Stimulated activated effector memory CD8-positive, alpha-beta T cell treated with anti-CD3 and anti-CD28 coated beads, Interleukin-12 subunit alpha, Interleukin-12 subunit beta, amount 100 ng/mL, for 72 hours (primary cell): ENCODE data around the gene TEX261.

Experiments used
- ATAC-seq: fragments of 150-1000 bp; cut with Tn5 transposase; 2 replicates; pipeline ENCODE4 v1.10.0; 2021
- DNase-seq, 2 donors: peaks; one replicate each; pipeline ENCODE4 v3.0.0; 2021 to 2022; ENCODE audit warnings: low spot score in 2 of 2
- H3K27ac Mint-ChIP-seq: one replicate; pipeline ENCODE4 v1.8.0; 2022; ENCODE audit warnings: mild to moderate bottlenecking, mixed read lengths
- H3K36me3 Mint-ChIP-seq: one replicate; pipeline ENCODE4 v1.8.0; 2022; ENCODE audit warnings: mild to moderate bottlenecking, mixed read lengths
- H3K4me1 Mint-ChIP-seq: one replicate; pipeline ENCODE4 v1.8.0; 2022; ENCODE audit warnings: mixed read lengths
- H3K4me3 Mint-ChIP-seq: one replicate; pipeline ENCODE4 v1.8.0; 2022; ENCODE audit warnings: mild to moderate bottlenecking, mixed read lengths
- H3K9me3 Mint-ChIP-seq: one replicate; pipeline ENCODE4 v1.8.0; 2022; ENCODE audit warnings: mixed read lengths

Gene TEX261

DNA sequence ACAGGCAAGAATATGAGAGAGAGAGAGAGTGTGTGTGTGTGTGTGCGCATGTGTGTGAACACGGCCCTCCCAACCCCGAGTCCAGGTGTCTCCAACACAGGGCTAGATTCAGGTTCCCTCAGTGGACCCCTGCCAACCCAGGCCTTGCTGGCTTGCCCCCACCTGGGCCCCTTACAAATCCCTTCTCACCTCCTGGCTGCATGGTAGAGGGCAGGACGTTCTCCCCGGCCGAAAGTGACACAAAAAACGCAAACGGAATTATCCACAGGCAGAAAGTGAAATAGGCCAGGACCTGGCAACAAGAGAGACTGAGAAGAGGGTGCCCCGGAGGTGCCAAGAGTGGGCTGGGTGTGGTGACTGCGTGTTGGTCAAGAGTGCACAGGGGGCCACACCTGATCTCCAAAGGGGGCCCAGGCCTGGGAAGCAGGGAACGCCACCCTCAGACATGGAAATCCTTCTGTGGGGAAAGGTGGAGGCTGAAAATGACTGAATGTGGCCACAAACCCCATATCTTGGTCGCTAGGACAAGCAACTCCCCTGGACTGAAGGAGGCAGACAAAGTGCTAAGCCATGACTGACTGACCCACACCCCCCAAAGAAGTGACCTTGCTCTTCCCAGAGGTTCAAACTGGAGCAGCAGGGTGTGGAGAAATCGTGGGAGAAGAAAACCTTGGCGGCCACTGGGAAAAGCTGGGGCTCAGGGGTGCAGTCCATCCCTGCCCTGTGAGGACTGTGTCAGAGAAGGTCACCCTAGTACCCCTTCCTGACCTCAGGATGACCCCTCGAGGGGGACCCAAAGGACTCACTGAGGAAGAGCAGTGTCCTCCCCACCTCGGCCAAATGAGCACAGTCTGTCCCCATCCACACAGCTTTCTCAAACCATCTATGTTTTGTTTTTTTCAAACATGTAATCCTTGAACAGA is 5.7 kb downstream of the TEX261 start:
- ATAC-seq (no peak), DNase-seq (peak in 1 of 2 donors; percentile 44)
- no peaks in the 10 kb centered on the region for H3K9me3 Mint-ChIP-seq
- peaks cover 49% of the 10 kb centered on the region for H3K4me1 Mint-ChIP-seq
- peaks cover 80% of the 10 kb centered on the region for H3K36me3 Mint-ChIP-seq
- no peak overlapping the region for H3K4me3 Mint-ChIP-seq
- peak overlapping the region; percentile 60 for H3K27ac Mint-ChIP-seq

DNA sequence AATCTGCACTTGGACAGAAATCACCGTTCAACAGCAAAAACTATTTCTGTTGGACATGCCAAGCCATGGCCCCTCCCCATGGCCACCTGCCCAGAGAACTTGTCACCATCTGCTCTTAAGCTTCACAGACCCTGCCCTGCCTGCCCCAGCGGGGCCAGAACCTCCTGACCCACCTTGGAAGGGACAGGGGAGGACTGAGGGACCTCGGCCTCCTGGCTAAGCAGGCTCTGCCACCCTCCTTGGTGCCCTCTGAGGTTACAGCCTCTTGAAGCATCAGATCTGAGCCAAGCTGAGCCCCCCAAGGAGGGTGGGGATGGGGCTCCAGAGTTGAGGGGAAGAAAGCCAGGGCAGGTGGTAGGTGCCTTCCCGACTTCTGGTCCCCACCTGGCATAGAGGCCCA is 6.5 kb downstream of the TEX261 start:
- ATAC-seq (no peak), DNase-seq (peak in 1 of 2 donors; percentile 38)
- H3K9me3 Mint-ChIP-seq, result no peaks in the 10 kb centered on the region
- no peak overlapping the region for H3K4me3 Mint-ChIP-seq
- H3K27ac Mint-ChIP-seq, result peak overlapping the region; percentile 72
- H3K4me1 Mint-ChIP-seq, result peaks cover 41% of the 10 kb centered on the region
- H3K36me3 Mint-ChIP-seq, result peaks cover 71% of the 10 kb centered on the region

DNA sequence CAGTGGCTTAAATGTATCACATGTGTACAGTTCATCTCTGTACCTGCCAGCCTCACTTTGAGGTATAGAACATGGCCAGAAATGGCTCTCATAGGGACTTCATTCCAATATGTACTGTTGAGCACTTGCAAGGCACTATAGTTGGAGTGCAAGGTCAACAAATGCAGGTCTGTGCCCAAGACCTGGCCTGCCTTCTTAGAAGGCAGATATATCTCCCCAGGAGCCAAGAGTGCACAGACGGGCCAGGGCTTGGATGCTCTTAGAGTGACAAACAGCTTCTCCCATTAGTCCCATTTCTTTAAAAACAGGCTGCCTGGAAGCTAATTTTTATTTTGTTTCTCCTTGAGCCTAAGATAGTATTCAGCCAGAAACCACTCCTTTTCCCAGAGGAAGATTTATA is 7.3 kb downstream of the TEX261 start:
- peaks cover 65% of the 10 kb centered on the region for H3K36me3 Mint-ChIP-seq
- peaks cover 35% of the 10 kb centered on the region for H3K4me1 Mint-ChIP-seq

DNA sequence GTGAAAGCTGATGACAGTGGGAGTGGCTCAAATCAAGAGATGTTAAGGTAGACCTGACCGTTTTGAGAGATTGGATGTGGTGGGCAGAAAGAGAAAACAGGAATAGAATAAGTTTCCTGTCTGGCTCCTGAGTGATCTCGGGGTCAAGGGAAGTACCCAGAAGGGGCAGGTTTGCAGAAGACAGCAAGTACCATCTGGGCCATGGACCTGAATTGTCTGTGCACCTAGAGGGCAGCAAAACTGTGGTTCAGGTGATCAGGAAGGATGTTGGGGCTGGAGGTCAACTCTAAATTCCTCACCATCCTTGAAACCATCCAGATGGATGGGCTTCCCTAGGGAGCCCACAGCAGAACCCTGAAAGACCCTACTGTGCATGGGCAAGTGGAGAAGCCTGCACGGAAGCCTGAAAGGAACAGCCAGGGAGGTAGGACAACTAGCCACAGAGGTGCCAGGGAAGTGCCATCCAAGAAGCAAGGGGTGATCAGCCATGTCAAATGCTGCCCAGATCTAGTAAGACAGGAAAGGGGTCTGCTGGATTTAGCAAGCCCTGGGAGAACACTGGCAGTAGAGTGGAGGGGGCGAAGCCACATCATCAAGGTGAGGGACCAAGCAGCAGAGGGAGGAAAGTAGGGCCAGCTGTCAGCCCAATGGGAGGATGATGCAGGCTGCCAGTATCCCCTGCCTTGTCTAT is 8.0 kb downstream of the TEX261 start:
- Mint-ChIP-seq H3K36me3 (peaks cover 58% of the 10 kb centered on the region), H3K9me3 (no peaks in the 10 kb centered on the region), H3K4me1 (peaks cover 32% of the 10 kb centered on the region), H3K4me3 (no peak overlapping the region), H3K27ac (peak overlapping the region; percentile 72)
- DNase-seq (peak in 1 of 2 donors; percentile 35), ATAC-seq (no peak)

More for the DNA sequence above, 7.3 kb downstream of the TEX261 start:
- peak overlapping the region; percentile 72 for H3K27ac Mint-ChIP-seq
- DNase-seq (peak in 1 of 2 donors; percentile 37), ATAC-seq (no peak)
- H3K9me3 Mint-ChIP-seq, result no peaks in the 10 kb centered on the region
- H3K4me3 Mint-ChIP-seq, result no peak overlapping the region

DNA sequence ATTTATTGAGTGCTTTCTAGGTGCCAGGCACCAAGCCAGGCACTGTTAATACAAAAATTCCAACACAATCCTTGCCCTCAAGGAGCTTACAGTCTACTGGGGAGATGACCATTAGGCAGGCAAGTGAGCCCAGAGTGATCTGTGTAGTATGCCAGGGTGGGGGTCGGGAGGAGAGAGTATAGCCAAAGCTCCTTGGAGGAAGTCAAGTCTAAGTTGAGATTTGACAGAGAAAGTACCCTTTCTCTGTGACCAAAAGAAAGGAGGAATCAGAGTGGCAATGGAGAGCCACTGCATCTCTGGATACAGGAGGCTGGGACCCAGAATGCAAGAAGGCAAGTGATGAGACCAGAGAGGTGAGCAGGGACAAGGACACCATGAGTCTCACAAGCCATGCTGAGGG is 8.7 kb downstream of the TEX261 start:
- peak overlapping the region; percentile 72 for H3K27ac Mint-ChIP-seq
- ATAC-seq, result no peak

DNA sequence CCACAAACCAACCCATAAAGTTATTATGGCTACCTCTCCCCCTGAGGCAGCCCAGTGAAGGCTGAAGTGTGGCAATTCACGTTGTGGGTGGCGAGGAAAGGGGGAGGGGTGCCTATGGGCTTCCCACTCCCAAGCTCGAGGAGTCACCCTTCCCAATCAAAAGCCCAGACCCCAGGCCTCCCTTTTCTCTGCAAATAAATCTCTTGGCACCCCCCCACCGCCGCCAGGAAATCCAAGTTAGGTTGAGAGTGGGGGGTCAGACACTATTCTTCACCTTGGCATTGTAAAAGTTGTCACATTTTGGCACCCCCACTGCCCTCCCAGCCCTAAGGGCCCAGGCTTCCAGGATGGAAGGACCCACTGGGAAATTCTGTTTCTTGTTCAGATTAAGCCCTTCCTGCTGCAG is 9.4 kb downstream of the TEX261 start:
- Mint-ChIP-seq H3K4me3 (no peak overlapping the region), H3K36me3 (peaks cover 45% of the 10 kb centered on the region), H3K27ac (peak overlapping the region; percentile 72), H3K4me1 (peaks cover 28% of the 10 kb centered on the region), H3K9me3 (no peaks in the 10 kb centered on the region)
- ATAC-seq (no peak), DNase-seq (no peak)

More for the DNA sequence above, 8.7 kb downstream of the TEX261 start:
- no peak overlapping the region for H3K4me3 Mint-ChIP-seq
- H3K36me3 Mint-ChIP-seq, result peaks cover 51% of the 10 kb centered on the region
- DNase-seq, result no peak
- peaks cover 28% of the 10 kb centered on the region for H3K4me1 Mint-ChIP-seq
- H3K9me3 Mint-ChIP-seq, result no peaks in the 10 kb centered on the region

DNA sequence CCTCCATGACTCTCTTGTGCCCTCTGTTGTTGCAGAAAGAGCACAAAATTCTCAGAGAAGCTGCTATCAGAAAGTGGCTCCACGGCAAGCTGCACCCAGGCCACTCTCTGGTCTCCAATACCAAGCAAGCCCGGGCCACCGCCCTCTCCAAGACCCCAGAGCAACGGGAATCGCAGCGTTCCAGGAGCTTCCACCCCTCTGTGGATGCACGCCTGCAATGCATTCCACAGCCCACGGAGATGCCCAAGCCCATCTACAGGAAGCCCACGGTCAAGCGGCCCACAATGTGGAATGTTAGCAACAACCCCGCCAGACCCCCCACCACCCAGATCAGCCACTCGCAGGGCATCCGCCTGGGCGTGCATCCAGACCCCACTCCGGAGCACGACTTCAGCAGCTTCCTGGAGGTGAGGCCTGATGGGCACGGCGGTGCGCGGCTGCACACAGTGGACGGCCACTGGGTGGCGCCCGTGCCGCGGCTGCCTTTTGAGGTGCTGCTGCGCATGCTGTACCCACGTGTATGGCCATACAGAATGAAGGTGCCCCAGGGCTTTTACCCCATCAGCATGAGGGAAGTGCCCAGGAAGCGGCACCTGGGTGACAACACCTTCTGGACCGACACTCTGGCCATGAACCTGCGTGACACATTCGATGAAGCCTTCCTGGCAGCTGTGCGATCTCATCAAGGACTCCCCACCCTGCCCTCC is 9.9 kb downstream of the TEX261 start:
- Mint-ChIP-seq H3K4me1 (peaks cover 28% of the 10 kb centered on the region), H3K36me3 (peaks cover 39% of the 10 kb centered on the region), H3K9me3 (no peaks in the 10 kb centered on the region), H3K27ac (no peak overlapping the region), H3K4me3 (no peak overlapping the region)
- DNase-seq, result peak; percentile 78 to 88
- peak; percentile 95 for ATAC-seq

DNA sequence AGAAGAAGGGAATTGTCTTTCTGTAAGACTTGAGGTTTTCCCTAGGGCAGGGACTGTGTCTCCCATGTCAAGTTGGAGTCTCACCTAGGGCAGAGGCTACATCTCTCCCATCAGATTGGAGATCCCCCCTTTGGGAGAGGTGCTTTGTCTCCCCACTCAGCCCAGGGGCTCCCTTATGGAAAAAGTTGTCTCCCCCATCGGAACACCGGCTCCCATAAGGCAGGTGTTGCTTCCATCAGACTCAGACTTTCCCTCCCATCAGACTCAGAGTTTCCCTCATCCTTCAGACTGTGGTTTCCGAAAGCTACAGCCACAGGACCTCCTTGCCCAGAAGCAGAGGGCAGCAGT is 10.5 kb downstream of the TEX261 start:
- no peak for DNase-seq
- Mint-ChIP-seq H3K4me3 (no peak overlapping the region), H3K4me1 (peaks cover 28% of the 10 kb centered on the region), H3K27ac (no peak overlapping the region), H3K36me3 (peaks cover 34% of the 10 kb centered on the region), H3K9me3 (no peaks in the 10 kb centered on the region)
- no peak for ATAC-seq

DNA sequence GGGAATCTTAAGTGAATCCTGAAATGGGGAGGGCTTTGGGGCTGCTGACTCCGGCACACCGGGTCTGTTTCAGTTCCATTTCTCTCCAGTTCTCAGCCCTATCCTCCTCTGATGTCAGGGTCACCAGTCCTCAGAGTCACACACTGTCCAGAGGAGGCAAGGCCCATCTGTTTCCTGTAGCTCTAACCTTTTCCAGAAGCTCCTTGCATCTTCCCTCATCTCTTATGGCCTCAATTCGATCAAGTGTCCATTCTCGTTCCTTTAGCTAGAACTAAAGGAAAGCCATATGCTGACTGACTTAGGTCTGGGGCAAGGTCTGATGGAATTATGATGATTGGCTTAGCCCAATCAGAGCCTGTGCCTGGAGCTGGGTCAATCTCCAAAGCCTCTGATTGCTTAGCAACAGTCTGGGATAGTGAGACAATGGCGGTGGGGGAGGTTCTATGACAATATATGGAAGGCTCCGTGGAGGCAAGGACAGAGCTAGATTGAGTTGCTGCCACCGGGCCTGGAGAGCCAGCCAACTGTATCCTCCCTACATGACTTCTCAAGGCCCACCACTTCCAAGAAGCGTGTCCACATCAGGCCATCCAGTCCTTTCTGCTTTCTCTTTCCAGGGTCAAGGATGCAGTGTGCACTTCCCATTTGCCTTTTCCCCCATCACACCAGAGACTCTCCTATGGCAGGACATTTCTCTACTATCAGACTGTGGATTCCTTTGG is 11.0 kb downstream of the TEX261 start:
- DNase-seq, result no peak
- Mint-ChIP-seq H3K27ac (no peak overlapping the region), H3K4me1 (peaks cover 28% of the 10 kb centered on the region), H3K9me3 (no peaks in the 10 kb centered on the region), H3K36me3 (peaks cover 28% of the 10 kb centered on the region), H3K4me3 (no peak overlapping the region)
- ATAC-seq, result no peak

DNA sequence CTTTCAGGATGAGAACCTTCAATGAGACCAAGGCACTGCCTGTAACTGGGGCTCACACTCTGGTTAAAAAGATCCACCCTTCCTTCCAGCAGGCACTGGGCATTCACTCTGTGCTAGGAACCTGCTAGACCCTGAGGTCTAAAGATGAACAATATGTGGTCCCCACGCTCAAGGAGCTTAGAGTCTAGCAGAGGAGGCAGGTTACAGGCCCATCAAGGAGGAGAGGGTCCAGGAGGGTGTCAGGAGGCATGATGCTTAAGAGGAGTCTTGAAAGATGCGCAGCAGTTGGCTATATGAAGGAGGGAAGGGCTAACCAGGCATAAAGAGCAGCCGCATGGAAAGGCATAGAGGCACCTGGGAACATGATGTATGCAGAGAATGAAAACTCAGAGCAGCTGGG is 11.7 kb downstream of the TEX261 start:
- H3K36me3 Mint-ChIP-seq, result peaks cover 21% of the 10 kb centered on the region
- H3K27ac Mint-ChIP-seq, result no peak overlapping the region
- H3K4me1 Mint-ChIP-seq, result peaks cover 31% of the 10 kb centered on the region
- no peaks in the 10 kb centered on the region for H3K9me3 Mint-ChIP-seq
- ATAC-seq (no peak), DNase-seq (no peak)
- no peak overlapping the region for H3K4me3 Mint-ChIP-seq

DNA sequence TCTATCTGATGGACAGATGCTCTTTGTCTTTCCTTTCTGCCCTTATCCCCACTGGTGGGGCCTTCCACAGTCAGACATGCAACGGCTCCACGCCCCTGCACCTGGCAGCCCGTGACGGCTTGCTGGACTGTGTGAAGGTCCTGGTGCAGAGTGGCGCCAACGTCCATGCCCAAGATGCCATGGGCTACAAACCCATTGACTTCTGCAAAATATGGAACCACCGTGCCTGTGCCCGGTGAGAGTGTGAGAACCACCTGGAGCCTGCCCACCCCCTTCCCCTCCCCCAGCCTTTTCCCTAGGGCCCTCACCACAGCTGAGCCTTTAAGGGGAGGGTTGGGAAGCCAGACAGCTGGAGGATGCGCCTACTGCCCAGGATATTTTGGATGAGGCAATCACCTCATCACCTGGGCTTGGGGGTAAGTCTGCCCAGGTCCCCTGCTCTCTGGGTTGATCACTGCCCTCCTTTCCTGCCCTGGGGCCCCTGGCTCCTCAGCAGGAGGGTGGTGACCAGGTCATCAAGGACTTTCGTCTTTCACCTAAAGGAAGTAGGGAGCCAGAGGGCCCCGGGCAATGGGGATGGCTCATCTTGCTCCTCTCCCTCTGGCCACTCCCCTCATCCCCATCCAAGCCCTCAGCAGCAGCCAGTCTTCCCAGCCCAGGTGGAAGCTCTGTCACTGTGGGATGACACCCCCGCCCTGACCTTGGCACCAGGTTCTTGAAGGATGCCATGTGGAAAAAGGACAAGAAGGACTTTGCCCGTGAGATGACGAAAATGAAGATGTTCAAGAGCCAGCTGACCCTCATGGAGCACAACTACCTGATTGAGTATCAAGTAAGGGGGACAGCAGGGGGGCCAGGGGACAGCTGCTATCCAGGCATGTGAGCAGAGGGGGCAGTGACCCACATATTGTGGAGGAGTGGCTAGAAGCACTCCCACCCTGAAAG is 12.5 kb downstream of the TEX261 start:
- Mint-ChIP-seq H3K36me3 (peaks cover 13% of the 10 kb centered on the region), H3K9me3 (no peaks in the 10 kb centered on the region), H3K4me3 (no peak overlapping the region), H3K4me1 (peaks cover 40% of the 10 kb centered on the region), H3K27ac (no peak overlapping the region)
- ATAC-seq (no peak), DNase-seq (no peak)

DNA sequence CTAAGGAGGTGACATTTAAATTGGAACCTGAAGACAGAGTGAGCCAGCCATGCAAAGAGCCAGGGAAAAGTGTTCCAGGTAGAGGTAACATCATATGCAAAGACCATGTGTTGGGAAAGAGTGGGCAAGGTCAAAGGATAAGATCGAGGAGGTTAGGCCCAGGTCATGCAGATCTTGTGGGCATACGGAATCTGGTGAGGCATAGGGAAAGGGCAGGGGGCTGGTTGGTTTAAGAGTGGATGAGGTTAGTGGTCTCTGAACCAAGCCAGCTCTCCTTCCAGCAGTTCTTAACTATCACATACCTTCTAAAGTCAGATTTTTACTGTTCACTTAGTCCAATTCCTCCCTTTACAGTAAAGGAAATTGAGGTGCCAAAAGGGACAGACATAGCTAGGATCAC is 13.3 kb downstream of the TEX261 start:
- no peaks in the 10 kb centered on the region for H3K9me3 Mint-ChIP-seq
- ATAC-seq (no peak), DNase-seq (no peak)
- H3K4me3 Mint-ChIP-seq, result no peak overlapping the region
- H3K4me1 Mint-ChIP-seq, result peaks cover 40% of the 10 kb centered on the region
- H3K27ac Mint-ChIP-seq, result no peak overlapping the region
- H3K36me3 Mint-ChIP-seq, result peaks cover 7% of the 10 kb centered on the region

DNA sequence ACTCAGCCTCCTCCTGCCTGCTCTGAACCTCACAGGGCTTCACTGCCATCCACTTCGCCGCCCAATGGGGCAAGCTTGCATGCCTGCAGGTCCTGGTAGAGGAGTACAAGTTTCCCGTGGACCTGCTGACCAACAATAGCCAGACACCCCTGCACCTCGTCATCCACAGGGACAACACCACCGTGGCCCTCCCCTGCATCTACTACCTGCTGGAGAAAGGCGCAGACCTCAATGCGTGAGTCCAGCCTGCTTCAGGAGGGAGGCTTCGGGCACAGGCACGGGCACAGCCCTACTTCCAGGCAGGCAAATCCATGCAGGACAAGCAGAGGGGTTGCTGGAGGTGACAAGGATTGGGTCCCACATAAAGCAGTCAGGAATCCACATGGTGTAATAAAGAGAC is 15.0 kb downstream of the TEX261 start:
- ATAC-seq (no peak), DNase-seq (no peak)
- H3K4me1 Mint-ChIP-seq, result peaks cover 24% of the 10 kb centered on the region
- H3K4me3 Mint-ChIP-seq, result no peak overlapping the region
- H3K27ac Mint-ChIP-seq, result no peak overlapping the region
- H3K36me3 Mint-ChIP-seq, result no peaks in the 10 kb centered on the region
- no peaks in the 10 kb centered on the region for H3K9me3 Mint-ChIP-seq

DNA sequence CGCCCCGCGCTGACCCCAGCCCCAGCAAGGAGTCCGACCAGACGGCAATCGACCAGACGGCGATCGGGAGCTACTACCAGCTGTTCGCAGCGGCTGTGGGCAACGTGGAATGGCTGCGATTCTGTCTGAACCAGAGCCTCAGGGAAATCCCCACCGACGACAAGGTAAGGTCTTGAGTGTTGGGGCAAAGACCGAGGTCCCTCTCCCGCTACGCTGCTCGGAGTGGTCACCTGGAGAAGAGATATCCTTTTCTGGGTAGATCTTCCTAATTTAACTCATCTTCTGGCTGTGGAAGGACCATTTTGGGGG is 15.5 kb downstream of the TEX261 start:
- Mint-ChIP-seq H3K4me1 (peaks cover 20% of the 10 kb centered on the region), H3K4me3 (no peak overlapping the region), H3K36me3 (no peaks in the 10 kb centered on the region), H3K27ac (no peak overlapping the region), H3K9me3 (no peaks in the 10 kb centered on the region)
- no peak for ATAC-seq
- peak in 1 of 2 donors; percentile 44 for DNase-seq
